LNCaP clone FGC (cell line): ENCODE results near the gene TUBB4A.

Experiments used
- DNase-seq: peaks from one replicate; pipeline ENCODE4 v3.0.0-alpha.2; 2011; ENCODE audit warnings: low read depth
- H3K4me3 ChIP-seq: 2 replicates; pipeline ENCODE4 v1.5.1; 2011; ENCODE audit warnings: mild to moderate bottlenecking, low read depth, low read length, control low read depth
- TF ChIP-seq, protein P1 (sequence below): IDR thresholded peaks from 2 replicates; pipeline ENCODE4 v1.5.1; 2012; ENCODE audit warnings: mild to moderate bottlenecking; ENCODE audit not compliant: control insufficient read depth, insufficient read depth; ENCODE audit errors: extremely low read depth

Gene TUBB4A

DNA sequence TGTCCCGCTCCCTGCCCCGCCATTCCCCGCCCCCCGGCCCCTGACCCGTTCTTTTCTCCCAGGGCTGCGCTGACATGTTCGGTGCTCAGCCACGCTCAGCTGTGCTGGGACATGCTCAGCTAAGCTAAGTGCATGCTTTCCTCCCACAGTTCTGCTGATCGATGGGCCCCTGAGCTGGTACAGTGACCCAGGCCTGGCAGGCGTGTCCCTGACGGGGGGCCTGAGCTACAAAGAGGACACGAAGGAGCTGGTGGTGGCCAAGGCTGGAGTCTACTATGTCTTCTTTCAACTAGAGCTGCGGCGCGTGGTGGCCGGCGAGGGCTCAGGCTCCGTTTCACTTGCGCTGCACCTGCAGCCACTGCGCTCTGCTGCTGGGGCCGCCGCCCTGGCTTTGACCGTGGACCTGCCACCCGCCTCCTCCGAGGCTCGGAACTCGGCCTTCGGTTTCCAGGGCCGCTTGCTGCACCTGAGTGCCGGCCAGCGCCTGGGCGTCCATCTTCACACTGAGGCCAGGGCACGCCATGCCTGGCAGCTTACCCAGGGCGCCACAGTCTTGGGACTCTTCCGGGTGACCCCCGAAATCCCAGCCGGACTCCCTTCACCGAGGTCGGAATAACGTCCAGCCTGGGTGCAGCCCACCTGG is 32.5 kb upstream of the TUBB4A start:
- TF ChIP-seq, protein P1, sequence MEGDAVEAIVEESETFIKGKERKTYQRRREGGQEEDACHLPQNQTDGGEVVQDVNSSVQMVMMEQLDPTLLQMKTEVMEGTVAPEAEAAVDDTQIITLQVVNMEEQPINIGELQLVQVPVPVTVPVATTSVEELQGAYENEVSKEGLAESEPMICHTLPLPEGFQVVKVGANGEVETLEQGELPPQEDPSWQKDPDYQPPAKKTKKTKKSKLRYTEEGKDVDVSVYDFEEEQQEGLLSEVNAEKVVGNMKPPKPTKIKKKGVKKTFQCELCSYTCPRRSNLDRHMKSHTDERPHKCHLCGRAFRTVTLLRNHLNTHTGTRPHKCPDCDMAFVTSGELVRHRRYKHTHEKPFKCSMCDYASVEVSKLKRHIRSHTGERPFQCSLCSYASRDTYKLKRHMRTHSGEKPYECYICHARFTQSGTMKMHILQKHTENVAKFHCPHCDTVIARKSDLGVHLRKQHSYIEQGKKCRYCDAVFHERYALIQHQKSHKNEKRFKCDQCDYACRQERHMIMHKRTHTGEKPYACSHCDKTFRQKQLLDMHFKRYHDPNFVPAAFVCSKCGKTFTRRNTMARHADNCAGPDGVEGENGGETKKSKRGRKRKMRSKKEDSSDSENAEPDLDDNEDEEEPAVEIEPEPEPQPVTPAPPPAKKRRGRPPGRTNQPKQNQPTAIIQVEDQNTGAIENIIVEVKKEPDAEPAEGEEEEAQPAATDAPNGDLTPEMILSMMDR = no peak
- H3K4me3 ChIP-seq = no peak overlapping the region
- no peak for DNase-seq

DNA sequence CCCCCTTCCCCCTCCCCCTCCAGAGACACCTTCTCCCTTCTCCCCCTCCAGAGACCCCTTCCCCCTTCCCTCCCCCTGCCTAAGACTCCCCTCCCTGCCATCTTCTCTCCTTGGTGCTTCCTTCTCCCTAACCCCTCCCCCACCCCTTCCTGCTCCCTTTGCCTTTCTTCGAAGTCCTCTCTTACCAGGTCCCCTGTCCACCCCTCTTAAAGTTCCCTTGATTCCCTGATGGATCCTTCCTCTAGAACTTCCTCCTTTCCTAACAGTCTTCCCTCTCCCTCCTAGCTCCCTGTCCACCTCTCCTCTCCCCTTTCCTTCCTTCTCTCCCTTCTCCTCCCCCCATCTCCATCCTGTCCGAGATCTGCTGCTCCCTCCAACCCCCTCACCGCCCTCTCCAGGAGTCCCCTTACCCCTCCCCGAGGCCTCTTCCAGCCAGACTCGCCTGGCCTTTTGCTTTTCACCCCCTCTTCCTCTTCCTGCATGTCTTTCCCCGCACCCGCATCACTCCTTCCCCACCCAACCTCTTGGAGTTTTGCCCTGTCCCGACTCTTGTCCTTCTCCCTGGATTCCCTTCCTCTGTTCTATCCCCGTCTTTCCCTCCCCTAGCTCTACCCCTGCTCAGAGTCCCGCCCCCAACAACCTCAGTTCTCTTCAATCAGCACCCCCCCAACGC is 31.8 kb upstream of the TUBB4A start:
- TF ChIP-seq, protein P1 = no peak
- DNase-seq = no peak
- no peak overlapping the region for H3K4me3 ChIP-seq

DNA sequence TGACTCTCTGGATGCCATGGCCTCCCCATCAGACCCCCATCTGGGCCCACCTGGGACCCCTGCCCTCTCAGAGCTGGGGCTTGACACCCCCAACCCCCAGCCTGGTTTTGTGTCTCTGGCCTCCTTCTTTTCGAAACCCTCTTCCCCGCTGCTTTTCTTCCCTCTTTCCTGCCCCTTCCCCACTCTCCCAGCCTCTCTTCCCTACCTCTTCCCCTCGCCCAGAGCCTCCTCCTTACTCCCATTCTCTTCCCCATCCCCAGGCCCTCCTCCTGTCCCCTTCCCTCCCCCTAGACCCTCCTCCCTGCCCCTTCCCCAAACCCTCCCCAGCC is 30.9 kb upstream of the TUBB4A start:
- H3K4me3 ChIP-seq = no peak overlapping the region
- DNase-seq = no peak
- TF ChIP-seq, protein P1 = no peak

DNA sequence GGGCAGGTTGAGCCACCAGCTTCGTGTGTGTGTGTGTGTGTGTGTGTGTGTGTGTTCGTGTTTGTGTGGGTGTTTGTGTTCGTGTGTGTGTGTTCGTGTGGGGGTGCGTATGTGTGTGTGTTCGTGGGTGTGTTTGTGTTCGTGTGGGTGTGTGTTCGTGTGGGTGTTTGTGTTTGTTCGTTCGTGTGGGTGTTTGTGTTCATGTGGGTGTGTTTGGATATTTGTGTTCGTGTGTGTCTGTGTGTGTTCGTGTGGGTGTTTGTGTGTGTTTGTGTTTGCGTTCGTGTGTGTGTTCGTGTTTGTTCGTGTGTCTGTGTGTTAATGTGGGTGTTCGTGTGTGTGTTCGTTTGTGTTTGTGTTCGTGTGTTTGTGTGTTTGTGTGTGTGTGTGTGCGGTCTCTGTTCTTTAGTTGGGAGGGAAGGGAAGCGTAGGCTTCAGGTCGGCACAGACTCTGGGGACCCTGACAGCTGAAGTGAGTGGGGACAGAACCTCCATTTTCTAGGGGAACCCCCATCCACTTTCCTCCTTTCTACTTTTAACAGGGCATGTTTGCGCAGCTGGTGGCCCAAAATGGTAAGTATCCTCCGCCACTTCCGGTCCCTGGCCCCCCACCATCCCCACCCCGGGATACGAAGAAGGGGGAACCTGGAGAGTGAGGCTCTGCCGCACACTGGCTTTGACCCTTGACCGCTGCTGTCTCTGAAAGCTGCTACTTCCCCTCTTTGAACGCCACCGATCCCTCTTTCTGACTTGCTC is 30.3 kb upstream of the TUBB4A start:
- H3K4me3 ChIP-seq = peak overlapping the region; percentile 70
- no peak for DNase-seq
- TF ChIP-seq, protein P1 = no peak

DNA sequence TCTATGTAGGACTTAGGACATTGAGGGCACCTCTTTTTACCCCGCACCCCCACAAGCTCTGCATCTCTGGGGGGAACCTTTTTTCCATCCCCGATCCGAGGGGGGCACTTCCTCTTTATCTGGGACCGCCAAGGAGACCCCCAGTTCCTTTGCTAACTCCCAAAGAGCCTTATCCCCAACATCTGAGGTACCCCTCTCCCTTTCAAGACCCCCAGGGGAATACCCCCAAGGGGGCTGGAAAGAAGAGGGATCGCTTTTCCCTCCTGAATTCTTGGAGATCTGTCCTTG is 29.8 kb upstream of the TUBB4A start:
- no peak for DNase-seq
- H3K4me3 ChIP-seq = peak overlapping the region; percentile 70

DNA sequence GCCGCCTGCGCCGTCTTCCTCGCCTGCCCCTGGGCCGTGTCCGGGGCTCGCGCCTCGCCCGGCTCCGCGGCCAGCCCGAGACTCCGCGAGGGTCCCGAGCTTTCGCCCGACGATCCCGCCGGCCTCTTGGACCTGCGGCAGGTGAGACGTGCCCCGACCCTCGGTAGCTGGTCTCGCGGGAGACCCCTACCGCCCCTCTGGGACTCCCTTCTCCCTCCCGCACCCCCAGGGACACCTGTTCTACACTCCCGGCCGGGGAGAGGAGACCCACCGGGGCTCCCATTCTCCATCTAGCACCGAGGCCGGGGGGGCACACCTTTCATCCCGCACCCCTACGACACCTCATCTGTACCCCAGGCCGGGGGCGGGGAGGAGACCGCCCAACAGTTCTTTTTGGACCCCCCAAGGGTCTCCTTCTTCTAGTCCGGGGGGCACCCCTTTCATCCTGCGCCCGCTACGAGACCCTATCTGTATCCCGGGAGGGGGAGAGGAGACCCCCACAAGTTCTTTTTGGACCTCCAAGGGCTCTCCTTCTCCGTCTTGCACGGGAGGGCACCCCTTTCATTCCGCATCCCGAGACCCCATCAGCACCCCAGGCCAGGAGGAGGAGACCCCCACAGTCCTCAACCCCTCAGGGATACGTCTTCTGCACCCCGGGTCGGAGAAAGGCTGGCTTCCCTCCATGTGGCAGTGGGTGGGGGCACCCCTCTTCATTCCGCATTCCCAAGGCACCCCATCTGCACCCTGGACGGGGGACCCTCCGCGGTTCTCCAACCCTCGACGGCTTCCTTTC is 29.2 kb upstream of the TUBB4A start:
- DNase-seq = no peak
- peak overlapping the region; percentile 70 for H3K4me3 ChIP-seq
- TF ChIP-seq, protein P1 = no peak

More for the DNA sequence above, 29.8 kb upstream of the TUBB4A start:
- TF ChIP-seq, protein P1 = no peak
